ENCODE measurements around the gene TRIM62. TPM values are rescaled to one million over a fixed set of nuclear protein-coding genes. Genes with fewer than 3 reads are reported as not detected.

The TRIM62 gene
- total and polyA plus RNA-seq, 7 experiments from 2014 or later = 3.6 to 24.2 (median 18.4) TPM

GRCh38 chr1:33165209-33165608 lies 16.6 kb downstream of the TRIM62 start:
- no peak overlapping the region for H3K27ac Mint-ChIP-seq

GRCh38 chr1:33163621-33164519 lies 18.0 kb downstream of the TRIM62 start:
- Mint-ChIP-seq H3K36me3 (peaks cover 5 to 44% (median 16%) of the 10 kb centered on the region in 5 donors), H3K4me3 (no peak overlapping the region)

More at GRCh38 chr1:33165209-33165608, 16.6 kb downstream of the TRIM62 start:
- peaks cover 0 to 40% (median 0%) of the 10 kb centered on the region in 3 experiments for H3K36me3 ChIP-seq (ENCODE audit: control insufficient read depth in 2 of 3, insufficient read depth in 3 of 3, low read length in 3 of 3)
- Mint-ChIP-seq H3K9me3 (peaks cover 0 to 3% (median 0%) of the 10 kb centered on the region in 11 donors), H3K4me3 (no peak overlapping the region), H3K4me1 (peaks cover 0 to 24% (median 2%) of the 10 kb centered on the region in 7 donors), H3K27me3 (no peaks in the 10 kb centered on the region), H3K36me3 (peaks cover 6 to 43% (median 13%) of the 10 kb centered on the region in 5 donors)
- H3K27ac ChIP-seq (ENCODE audit: low read depth, low read length) = no peak overlapping the region
- no peak overlapping the region for H3K4me3 ChIP-seq (ENCODE audit: low read length)
- intact Hi-C loops (cut with micrococcal nuclease) = no loop called here
- DNase-seq (no peak), ATAC-seq (no peak)
- no peaks in the 10 kb centered on the region for H3K9me3 ChIP-seq (ENCODE audit: control insufficient read depth in 2 of 3, low read length in 3 of 3)
- no peaks in the 10 kb centered on the region for H3K27me3 ChIP-seq (ENCODE audit: control insufficient read depth in 2 of 2, insufficient read depth in 2 of 2, low read length in 2 of 2)
- H3K4me1 ChIP-seq (ENCODE audit: control insufficient read depth in 2 of 2, insufficient read depth in 2 of 2, low read length in 2 of 2) = no peaks in the 10 kb centered on the region
- ChIA-PET CTCF (no interaction called here), POLR2A (interaction anchor here (1.6 kb wide), 1 partner anchor 38 kb away, joined by 3 read pairs; no protein-coding TSS in a partner anchor)

GRCh38 chr1:33162141-33162540 lies 19.7 kb downstream of the TRIM62 start:
- POLR2A ChIA-PET = no interaction called here
- peaks cover 0 to 1% (median 0%) of the 10 kb centered on the region in 11 donors for H3K9me3 Mint-ChIP-seq
- CTCF ChIA-PET = interaction anchor here (0.7 kb wide), 1 partner anchor 141 kb away, joined by 3 read pairs; no protein-coding TSS in a partner anchor
- H3K4me1 Mint-ChIP-seq = peaks cover 0 to 10% (median 0%) of the 10 kb centered on the region in 7 donors
- no peak for ATAC-seq
- DNase-seq = no peak
- Histone ChIP-seq H3K27me3 (ENCODE audit: control insufficient read depth in 2 of 2, insufficient read depth in 2 of 2, low read length in 2 of 2) (no peaks in the 10 kb centered on the region), H3K9me3 (ENCODE audit: control insufficient read depth in 2 of 3, low read length in 3 of 3) (no peaks in the 10 kb centered on the region), H3K4me3 (ENCODE audit: low read length) (no peak overlapping the region), H3K36me3 (ENCODE audit: control insufficient read depth in 2 of 3, insufficient read depth in 3 of 3, low read length in 3 of 3) (peaks cover 0 to 40% (median 0%) of the 10 kb centered on the region in 3 experiments), H3K4me1 (ENCODE audit: control insufficient read depth in 2 of 2, insufficient read depth in 2 of 2, low read length in 2 of 2) (no peaks in the 10 kb centered on the region), H3K27ac (ENCODE audit: low read depth, low read length) (no peak overlapping the region)
- H3K4me3 Mint-ChIP-seq = no peak overlapping the region
- intact Hi-C loops (cut with micrococcal nuclease) = no loop called here
- H3K36me3 Mint-ChIP-seq = peaks cover 5 to 36% (median 7%) of the 10 kb centered on the region in 5 donors
- H3K27me3 Mint-ChIP-seq = no peaks in the 10 kb centered on the region
- H3K27ac Mint-ChIP-seq = peak overlapping the region in 3 of 9 donors; percentile 11 to 73 (median 46)

More at GRCh38 chr1:33163621-33164519, 18.0 kb downstream of the TRIM62 start:
- DNase-seq (no peak), ATAC-seq (no peak)
- Histone ChIP-seq H3K4me1 (ENCODE audit: control insufficient read depth in 2 of 2, insufficient read depth in 2 of 2, low read length in 2 of 2) (no peaks in the 10 kb centered on the region), H3K36me3 (ENCODE audit: control insufficient read depth in 2 of 3, insufficient read depth in 3 of 3, low read length in 3 of 3) (peaks cover 0 to 43% (median 0%) of the 10 kb centered on the region in 3 experiments), H3K9me3 (ENCODE audit: control insufficient read depth in 2 of 3, low read length in 3 of 3) (no peaks in the 10 kb centered on the region), H3K4me3 (ENCODE audit: low read length) (no peak overlapping the region), H3K27ac (ENCODE audit: low read depth, low read length) (no peak overlapping the region), H3K27me3 (ENCODE audit: control insufficient read depth in 2 of 2, insufficient read depth in 2 of 2, low read length in 2 of 2) (no peaks in the 10 kb centered on the region)
- H3K4me1 Mint-ChIP-seq = peaks cover 0 to 17% (median 0%) of the 10 kb centered on the region in 7 donors
- no peaks in the 10 kb centered on the region for H3K27me3 Mint-ChIP-seq
- CTCF ChIA-PET = no interaction called here
- H3K27ac Mint-ChIP-seq = peak overlapping the region in 1 of 9 donors; percentile 5
- POLR2A ChIA-PET = interaction anchor here (0.6 kb wide), 1 partner anchor 198 kb away, joined by 4 read pairs; no protein-coding TSS in a partner anchor
- intact Hi-C loops (cut with micrococcal nuclease) = no loop called here
- peaks cover 0 to 3% (median 0%) of the 10 kb centered on the region in 11 donors for H3K9me3 Mint-ChIP-seq

- peaks cover 0 to 44% (median 0%) of the 10 kb centered on the region in 3 experiments for H3K36me3 ChIP-seq (ENCODE audit: control insufficient read depth in 2 of 3, insufficient read depth in 3 of 3, low read length in 3 of 3)
- DNase-seq (no peak), ATAC-seq (no peak)
- H3K27ac ChIP-seq (ENCODE audit: low read depth, low read length) = no peak overlapping the region
- ChIA-PET POLR2A (no interaction called here), CTCF (no interaction called here)
- Mint-ChIP-seq H3K4me3 (no peak overlapping the region), H3K4me1 (peaks cover 0 to 15% (median 0%) of the 10 kb centered on the region in 7 donors), H3K9me3 (peaks cover 0 to 1% (median 0%) of the 10 kb centered on the region in 11 donors), H3K27me3 (no peaks in the 10 kb centered on the region), H3K27ac (peak overlapping the region in 2 of 9 donors; percentile 9 to 43), H3K36me3 (peaks cover 6 to 33% (median 10%) of the 10 kb centered on the region in 5 donors)
- no peaks in the 10 kb centered on the region for H3K27me3 ChIP-seq (ENCODE audit: control insufficient read depth in 2 of 2, insufficient read depth in 2 of 2, low read length in 2 of 2)
- H3K4me1 ChIP-seq (ENCODE audit: control insufficient read depth in 2 of 2, insufficient read depth in 2 of 2, low read length in 2 of 2) = no peaks in the 10 kb centered on the region
- no peak overlapping the region for H3K4me3 ChIP-seq (ENCODE audit: low read length)
- H3K9me3 ChIP-seq (ENCODE audit: control insufficient read depth in 2 of 3, low read length in 3 of 3) = no peaks in the 10 kb centered on the region
- intact Hi-C loops (cut with micrococcal nuclease) = no loop called here
These were observed 20.7 kb downstream of the TRIM62 start for GRCh38 chr1:33161061-33161681.

GRCh38 chr1:33159577-33159976 lies 22.3 kb downstream of the TRIM62 start:
- no peaks in the 10 kb centered on the region for H3K9me3 ChIP-seq (ENCODE audit: control insufficient read depth in 2 of 3, low read length in 3 of 3)
- intact Hi-C loops (cut with micrococcal nuclease) = no loop called here
- no peak overlapping the region for H3K27ac Mint-ChIP-seq
- H3K4me1 ChIP-seq (ENCODE audit: control insufficient read depth in 2 of 2, insufficient read depth in 2 of 2, low read length in 2 of 2) = no peaks in the 10 kb centered on the region
- H3K4me1 Mint-ChIP-seq = peaks cover 0 to 18% (median 0%) of the 10 kb centered on the region in 7 donors
- no peak overlapping the region for H3K27ac ChIP-seq (ENCODE audit: low read depth, low read length)
- peaks cover 0 to 44% (median 0%) of the 10 kb centered on the region in 3 experiments for H3K36me3 ChIP-seq (ENCODE audit: control insufficient read depth in 2 of 3, insufficient read depth in 3 of 3, low read length in 3 of 3)
- no peaks in the 10 kb centered on the region for H3K27me3 ChIP-seq (ENCODE audit: control insufficient read depth in 2 of 2, insufficient read depth in 2 of 2, low read length in 2 of 2)
- H3K36me3 Mint-ChIP-seq = peaks cover 7 to 38% (median 13%) of the 10 kb centered on the region in 5 donors
- no peak overlapping the region for H3K4me3 ChIP-seq (ENCODE audit: low read length)
- ChIA-PET POLR2A (no interaction called here), CTCF (no interaction called here)
- peaks cover 0 to 1% (median 0%) of the 10 kb centered on the region in 11 donors for H3K9me3 Mint-ChIP-seq
- no peaks in the 10 kb centered on the region for H3K27me3 Mint-ChIP-seq
- no peak for ATAC-seq
- no peak overlapping the region for H3K4me3 Mint-ChIP-seq
- DNase-seq = no peak

GRCh38 chr1:33158366-33158765 lies 23.5 kb downstream of the TRIM62 start:
- peaks cover 0 to 18% (median 4%) of the 10 kb centered on the region in 7 donors for H3K4me1 Mint-ChIP-seq
- H3K9me3 ChIP-seq (ENCODE audit: control insufficient read depth in 2 of 3, low read length in 3 of 3) = no peaks in the 10 kb centered on the region
- no peaks in the 10 kb centered on the region for H3K27me3 ChIP-seq (ENCODE audit: control insufficient read depth in 2 of 2, insufficient read depth in 2 of 2, low read length in 2 of 2)
- H3K36me3 ChIP-seq (ENCODE audit: control insufficient read depth in 2 of 3, insufficient read depth in 3 of 3, low read length in 3 of 3) = peaks cover 0 to 35% (median 0%) of the 10 kb centered on the region in 3 experiments
- peaks cover 7 to 39% (median 14%) of the 10 kb centered on the region in 5 donors for H3K36me3 Mint-ChIP-seq
- no peak for ATAC-seq
- H3K27me3 Mint-ChIP-seq = no peaks in the 10 kb centered on the region
- no peak for DNase-seq
- no peak overlapping the region for H3K4me3 Mint-ChIP-seq
- CTCF ChIA-PET = no interaction called here
- peaks cover 0 to 4% of the 10 kb centered on the region in 2 donors for H3K4me1 ChIP-seq (ENCODE audit: control insufficient read depth in 2 of 2, insufficient read depth in 2 of 2, low read length in 2 of 2)
- H3K4me3 ChIP-seq (ENCODE audit: low read length) = no peak overlapping the region
- no peak overlapping the region for H3K27ac ChIP-seq (ENCODE audit: low read depth, low read length)
- intact Hi-C loops (cut with micrococcal nuclease) = no loop called here
- H3K27ac Mint-ChIP-seq = no peak overlapping the region
- H3K9me3 Mint-ChIP-seq = peaks cover 0 to 1% (median 0%) of the 10 kb centered on the region in 11 donors
- POLR2A ChIA-PET = no interaction called here

Measured in naive thymus-derived CD4-positive, alpha-beta T cell (primary cell).